Uterus (tissue), 2 donors: Measurements from ENCODE around the gene ANAPC7.

Experiments
- POLR2A ChIP-seq, 2 donors: fragments of 450-650 bp; IDR thresholded peaks; one replicate each; pipeline ENCODE4 v1.6.1; 2016; ENCODE audit warnings: antibody characterized with exemption in 2 of 2, mild to moderate bottlenecking in 1 of 2, moderate library complexity in 1 of 2
- TF ChIP-seq, protein P1 (sequence below), 4 experiments: fragments of 200-600 bp in 2 of 4; fragments of 450-650 bp in 2 of 4; sonication (generic) in 2 of 4; IDR thresholded peaks; one replicate each; pipeline ENCODE4 v1.5.1; 2016 to 2019; ENCODE audit warnings: antibody characterized with exemption in 4 of 4, mild to moderate bottlenecking in 2 of 4, moderate library complexity in 1 of 4

DNA sequence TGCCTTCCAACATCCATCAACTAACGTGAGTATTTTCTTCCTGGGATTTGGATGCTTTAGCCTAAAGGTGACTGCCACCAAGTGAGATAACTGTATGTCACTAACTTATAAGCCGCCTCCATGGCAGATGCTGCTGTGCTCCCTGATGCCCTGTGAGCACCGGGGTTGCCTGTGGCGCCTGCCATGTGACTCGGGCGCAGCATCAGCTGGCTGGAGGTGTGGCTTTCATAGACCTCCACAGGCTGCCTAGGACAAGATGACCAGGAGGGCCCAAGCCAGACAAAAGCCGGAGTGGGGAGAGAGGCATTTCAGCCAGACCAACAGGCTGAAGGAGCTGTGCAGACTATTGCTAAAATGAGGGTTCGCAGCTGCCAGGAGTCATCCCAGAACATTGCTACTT is 55.7 kb downstream of the ANAPC7 start:
- TF ChIP-seq, protein P1, sequence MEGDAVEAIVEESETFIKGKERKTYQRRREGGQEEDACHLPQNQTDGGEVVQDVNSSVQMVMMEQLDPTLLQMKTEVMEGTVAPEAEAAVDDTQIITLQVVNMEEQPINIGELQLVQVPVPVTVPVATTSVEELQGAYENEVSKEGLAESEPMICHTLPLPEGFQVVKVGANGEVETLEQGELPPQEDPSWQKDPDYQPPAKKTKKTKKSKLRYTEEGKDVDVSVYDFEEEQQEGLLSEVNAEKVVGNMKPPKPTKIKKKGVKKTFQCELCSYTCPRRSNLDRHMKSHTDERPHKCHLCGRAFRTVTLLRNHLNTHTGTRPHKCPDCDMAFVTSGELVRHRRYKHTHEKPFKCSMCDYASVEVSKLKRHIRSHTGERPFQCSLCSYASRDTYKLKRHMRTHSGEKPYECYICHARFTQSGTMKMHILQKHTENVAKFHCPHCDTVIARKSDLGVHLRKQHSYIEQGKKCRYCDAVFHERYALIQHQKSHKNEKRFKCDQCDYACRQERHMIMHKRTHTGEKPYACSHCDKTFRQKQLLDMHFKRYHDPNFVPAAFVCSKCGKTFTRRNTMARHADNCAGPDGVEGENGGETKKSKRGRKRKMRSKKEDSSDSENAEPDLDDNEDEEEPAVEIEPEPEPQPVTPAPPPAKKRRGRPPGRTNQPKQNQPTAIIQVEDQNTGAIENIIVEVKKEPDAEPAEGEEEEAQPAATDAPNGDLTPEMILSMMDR (IDR thresholded peaks at IDR 0.05): no peak
- no peak for TF ChIP-seq POLR2A (IDR thresholded peaks at IDR 0.05)
